ENCODE results near the gene COG3.

DNA sequence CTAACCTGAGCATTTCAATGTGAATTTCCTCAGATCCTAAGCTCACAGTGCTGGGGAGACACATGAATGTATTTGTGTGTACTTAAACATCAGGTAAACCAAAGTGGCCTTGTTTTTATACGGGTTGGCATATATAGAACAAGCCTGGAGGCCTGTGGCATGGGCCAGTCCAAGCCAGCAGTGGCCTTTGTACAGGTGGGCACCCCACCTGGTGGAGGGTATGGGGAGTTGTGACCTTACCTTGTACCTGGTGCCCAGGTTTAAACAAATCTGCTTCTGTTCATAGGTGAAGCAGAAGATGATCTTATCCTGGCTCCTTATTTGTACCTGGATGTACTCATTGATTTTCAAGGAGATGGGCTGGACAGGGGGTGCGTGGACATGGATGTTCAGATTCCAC lies 79.8 kb downstream of the COG3 start:
- TF ChIP-seq CTCF (IDR thresholded peaks at IDR 0.05; ENCODE audit: poor library complexity, severe bottlenecking) (no peak), EZH2 (IDR thresholded peaks at IDR 0.05; ENCODE audit: borderline replicate concordance, insufficient read depth, low read length, poor library complexity, severe bottlenecking) (no peak)

All from neural cell (in vitro differentiated cells).